Astrocyte (in vitro differentiated cells and primary cell): ENCODE results near the gene PRSS33. TPM values are rescaled to one million over a fixed set of nuclear protein-coding genes. Genes with fewer than 3 reads are reported as not detected.
A peak's percentile ranks its signal among the peaks of the same experiment; 100 is the strongest.

ENCODE experiments used
- DNase-seq: peaks from one replicate; pipeline ENCODE4 v3.0.0-alpha.2; 2010; ENCODE audit warnings: low read depth
- FAIRE-seq: peaks from 2 replicates; lab custom pipeline; 2011; peaks lifted over from hg19 to GRCh38; lab: Jason Lieb, UNC
- H2AFZ ChIP-seq: 2 replicates; pipeline ENCODE4 v1.6.0; 2012; ENCODE audit warnings: low read depth, low read length, inconsistent platforms
- H3K27ac ChIP-seq: 2 replicates; pipeline ENCODE4 v1.5.1; 2011; ENCODE audit warnings: low read depth, low read length, inconsistent platforms
- H3K27me3 ChIP-seq: 2 replicates; pipeline ENCODE4 v1.6.0; 2011; ENCODE audit warnings: low read length, inconsistent platforms; ENCODE audit not compliant: insufficient read depth
- H3K36me3 ChIP-seq: 2 replicates; pipeline ENCODE4 v1.5.1; 2011; ENCODE audit warnings: low read length, inconsistent platforms; ENCODE audit not compliant: insufficient read depth
- H3K4me1 ChIP-seq: 2 replicates; pipeline ENCODE4 v1.5.1; 2011; ENCODE audit warnings: low read length, inconsistent platforms; ENCODE audit not compliant: insufficient read depth
- H3K4me2 ChIP-seq: 2 replicates; pipeline ENCODE4 v1.6.0; 2012; ENCODE audit warnings: low read length, inconsistent platforms
- H3K4me3 ChIP-seq: 2 replicates; pipeline ENCODE4 v1.5.1; 2011; ENCODE audit warnings: low read depth, mild to moderate bottlenecking, low read length, inconsistent platforms; ENCODE audit not compliant: insufficient read depth
- H3K79me2 ChIP-seq: 2 replicates; pipeline ENCODE4 v1.6.0; 2012; ENCODE audit warnings: mild to moderate bottlenecking, low read length, inconsistent platforms; ENCODE audit not compliant: insufficient read depth
- H3K9ac ChIP-seq: 2 replicates; pipeline ENCODE4 v1.6.0; 2012; ENCODE audit warnings: mild to moderate bottlenecking, low read length, inconsistent platforms
- H3K9me3 ChIP-seq: 2 replicates; pipeline ENCODE4 v1.5.1; 2012; ENCODE audit warnings: low read depth, mild to moderate bottlenecking, low read length, inconsistent platforms; ENCODE audit not compliant: insufficient read depth
- H4K20me1 ChIP-seq: 2 replicates; pipeline ENCODE4 v1.6.0; 2012; ENCODE audit warnings: low read length, inconsistent platforms; ENCODE audit not compliant: insufficient read depth
- H3K27ac Mint-ChIP-seq: one replicate; pipeline ENCODE4 v1.8.0; 2021; ENCODE audit warnings: mild to moderate bottlenecking, mixed read lengths; ENCODE audit not compliant: unreplicated experiment
- H3K27me3 Mint-ChIP-seq: one replicate; pipeline ENCODE4 v1.8.0; 2021; ENCODE audit warnings: low read depth, mixed read lengths; ENCODE audit not compliant: unreplicated experiment
- H3K36me3 Mint-ChIP-seq: one replicate; pipeline ENCODE4 v1.8.0; 2021; ENCODE audit warnings: low read depth, mixed read lengths; ENCODE audit not compliant: unreplicated experiment
- H3K4me1 Mint-ChIP-seq: one replicate; pipeline ENCODE4 v1.8.0; 2021; ENCODE audit warnings: low read depth, mixed read lengths; ENCODE audit not compliant: unreplicated experiment
- H3K4me3 Mint-ChIP-seq: one replicate; pipeline ENCODE4 v1.8.0; 2021; ENCODE audit warnings: mild to moderate bottlenecking, moderate library complexity, mixed read lengths; ENCODE audit not compliant: unreplicated experiment
- H3K9me3 Mint-ChIP-seq: one replicate; pipeline ENCODE4 v1.8.0; 2021; ENCODE audit warnings: mild to moderate bottlenecking, mixed read lengths; ENCODE audit not compliant: unreplicated experiment
- CTCF ChIP-seq: IDR thresholded peaks from 2 replicates; pipeline ENCODE4 v1.5.1; 2011; ENCODE audit warnings: low read depth, mild to moderate bottlenecking, inconsistent platforms, low read length, moderate library complexity; ENCODE audit not compliant: insufficient read depth
- EZH2 ChIP-seq: IDR thresholded peaks from 2 replicates; pipeline ENCODE4 v1.6.1; 2012; ENCODE audit warnings: mild to moderate bottlenecking, low read length, inconsistent platforms; ENCODE audit not compliant: insufficient read depth
- total RNA-seq: library from RNA; stranded (reverse); gene quantifications from 2 replicates; pipeline ENCODE4 v1.2.1, GENCODE V29; 2021

PRSS33 gene
- total RNA-seq, 1 donor from 2014 or later: not detected

- Histone ChIP-seq H3K4me2 (no peak overlapping the region), H3K4me3 (no peak overlapping the region), H4K20me1 (peaks cover 98% of the 10 kb centered on the region), H3K9ac (no peak overlapping the region), H3K36me3 (peaks cover 77% of the 10 kb centered on the region), H3K9me3 (peaks cover 2% of the 10 kb centered on the region), H3K27ac (no peak overlapping the region), H3K79me2 (peaks cover 95% of the 10 kb centered on the region), H3K4me1 (peaks cover 5% of the 10 kb centered on the region), H2AFZ (no peak overlapping the region), H3K27me3 (no peaks in the 10 kb centered on the region)
- peak overlapping the region; percentile 34 for H3K27ac Mint-ChIP-seq
- TF ChIP-seq CTCF (no peak), EZH2 (no peak)
- H3K36me3 Mint-ChIP-seq: peaks cover 61% of the 10 kb centered on the region
- H3K9me3 Mint-ChIP-seq: peaks cover 2% of the 10 kb centered on the region
- no peak for DNase-seq
- H3K4me3 Mint-ChIP-seq: no peak overlapping the region
- peaks cover 23% of the 10 kb centered on the region for H3K4me1 Mint-ChIP-seq
- H3K27me3 Mint-ChIP-seq: no peaks in the 10 kb centered on the region
- FAIRE-seq: no peak
Observed at GRCh38 chr16:2768403-2769089, 18.8 kb downstream of the PRSS33 start.

GRCh38 chr16:2767891-2768290 is 19.5 kb downstream of the PRSS33 start:
- TF ChIP-seq EZH2 (no peak), CTCF (no peak)
- H3K4me3 Mint-ChIP-seq: peak overlapping the region; percentile 40
- FAIRE-seq: no peak

GRCh38 chr16:2767140-2767731 is 20.1 kb downstream of the PRSS33 start:
- Mint-ChIP-seq H3K27me3 (no peaks in the 10 kb centered on the region), H3K4me3 (no peak overlapping the region), H3K36me3 (peaks cover 73% of the 10 kb centered on the region), H3K27ac (no peak overlapping the region), H3K9me3 (peaks cover 2% of the 10 kb centered on the region), H3K4me1 (peaks cover 15% of the 10 kb centered on the region)
- Histone ChIP-seq H3K4me2 (no peak overlapping the region), H3K4me1 (no peaks in the 10 kb centered on the region), H3K4me3 (no peak overlapping the region), H3K9ac (no peak overlapping the region), H3K27ac (no peak overlapping the region), H3K9me3 (peaks cover 2% of the 10 kb centered on the region), H4K20me1 (peaks cover 100% of the 10 kb centered on the region), H3K36me3 (peaks cover 85% of the 10 kb centered on the region), H2AFZ (no peak overlapping the region), H3K27me3 (no peaks in the 10 kb centered on the region), H3K79me2 (peaks cover 96% of the 10 kb centered on the region)
- no peak for FAIRE-seq
- TF ChIP-seq CTCF (no peak), EZH2 (no peak)
- no peak for DNase-seq

More at GRCh38 chr16:2767891-2768290, 19.5 kb downstream of the PRSS33 start:
- no peak overlapping the region for H3K4me3 ChIP-seq
- no peaks in the 10 kb centered on the region for H3K27me3 Mint-ChIP-seq
- H3K36me3 ChIP-seq: peaks cover 81% of the 10 kb centered on the region
- H4K20me1 ChIP-seq: peaks cover 98% of the 10 kb centered on the region
- H3K36me3 Mint-ChIP-seq: peaks cover 68% of the 10 kb centered on the region
- H3K9me3 Mint-ChIP-seq: peaks cover 2% of the 10 kb centered on the region
- no peak overlapping the region for H3K4me2 ChIP-seq
- peaks cover 3% of the 10 kb centered on the region for H3K4me1 ChIP-seq
- H3K27ac ChIP-seq: no peak overlapping the region
- no peak overlapping the region for H2AFZ ChIP-seq
- H3K9me3 ChIP-seq: peaks cover 2% of the 10 kb centered on the region
- H3K27ac Mint-ChIP-seq: no peak overlapping the region
- peaks cover 20% of the 10 kb centered on the region for H3K4me1 Mint-ChIP-seq
- DNase-seq: no peak
- peaks cover 95% of the 10 kb centered on the region for H3K79me2 ChIP-seq
- no peak overlapping the region for H3K9ac ChIP-seq
- H3K27me3 ChIP-seq: no peaks in the 10 kb centered on the region
